Astrocyte (in vitro differentiated cells and primary cell): ENCODE measurements around the gene OR52E6. TPM values are rescaled to one million over a fixed set of nuclear protein-coding genes. Genes with fewer than 3 reads are reported as not detected.

ENCODE experiments used
- DNase-seq: peaks from one replicate; pipeline ENCODE4 v3.0.0-alpha.2; 2010; ENCODE audit warnings: low read depth
- FAIRE-seq: peaks from 2 replicates; lab custom pipeline; 2011; peaks lifted over from hg19 to GRCh38; lab: Jason Lieb, UNC
- H2AFZ ChIP-seq: 2 replicates; pipeline ENCODE4 v1.6.0; 2012; ENCODE audit warnings: low read depth, low read length, inconsistent platforms
- H3K27ac ChIP-seq: 2 replicates; pipeline ENCODE4 v1.5.1; 2011; ENCODE audit warnings: low read depth, low read length, inconsistent platforms
- H3K27me3 ChIP-seq: 2 replicates; pipeline ENCODE4 v1.6.0; 2011; ENCODE audit warnings: low read length, inconsistent platforms; ENCODE audit not compliant: insufficient read depth
- H3K36me3 ChIP-seq: 2 replicates; pipeline ENCODE4 v1.5.1; 2011; ENCODE audit warnings: low read length, inconsistent platforms; ENCODE audit not compliant: insufficient read depth
- H3K4me1 ChIP-seq: 2 replicates; pipeline ENCODE4 v1.5.1; 2011; ENCODE audit warnings: low read length, inconsistent platforms; ENCODE audit not compliant: insufficient read depth
- H3K4me2 ChIP-seq: 2 replicates; pipeline ENCODE4 v1.6.0; 2012; ENCODE audit warnings: low read length, inconsistent platforms
- H3K4me3 ChIP-seq: 2 replicates; pipeline ENCODE4 v1.5.1; 2011; ENCODE audit warnings: low read depth, mild to moderate bottlenecking, low read length, inconsistent platforms; ENCODE audit not compliant: insufficient read depth
- H3K79me2 ChIP-seq: 2 replicates; pipeline ENCODE4 v1.6.0; 2012; ENCODE audit warnings: mild to moderate bottlenecking, low read length, inconsistent platforms; ENCODE audit not compliant: insufficient read depth
- H3K9ac ChIP-seq: 2 replicates; pipeline ENCODE4 v1.6.0; 2012; ENCODE audit warnings: mild to moderate bottlenecking, low read length, inconsistent platforms
- H3K9me3 ChIP-seq: 2 replicates; pipeline ENCODE4 v1.5.1; 2012; ENCODE audit warnings: low read depth, mild to moderate bottlenecking, low read length, inconsistent platforms; ENCODE audit not compliant: insufficient read depth
- H4K20me1 ChIP-seq: 2 replicates; pipeline ENCODE4 v1.6.0; 2012; ENCODE audit warnings: low read length, inconsistent platforms; ENCODE audit not compliant: insufficient read depth
- H3K27ac Mint-ChIP-seq: one replicate; pipeline ENCODE4 v1.8.0; 2021; ENCODE audit warnings: mild to moderate bottlenecking, mixed read lengths; ENCODE audit not compliant: unreplicated experiment
- H3K27me3 Mint-ChIP-seq: one replicate; pipeline ENCODE4 v1.8.0; 2021; ENCODE audit warnings: low read depth, mixed read lengths; ENCODE audit not compliant: unreplicated experiment
- H3K36me3 Mint-ChIP-seq: one replicate; pipeline ENCODE4 v1.8.0; 2021; ENCODE audit warnings: low read depth, mixed read lengths; ENCODE audit not compliant: unreplicated experiment
- H3K4me1 Mint-ChIP-seq: one replicate; pipeline ENCODE4 v1.8.0; 2021; ENCODE audit warnings: low read depth, mixed read lengths; ENCODE audit not compliant: unreplicated experiment
- H3K4me3 Mint-ChIP-seq: one replicate; pipeline ENCODE4 v1.8.0; 2021; ENCODE audit warnings: mild to moderate bottlenecking, moderate library complexity, mixed read lengths; ENCODE audit not compliant: unreplicated experiment
- H3K9me3 Mint-ChIP-seq: one replicate; pipeline ENCODE4 v1.8.0; 2021; ENCODE audit warnings: mild to moderate bottlenecking, mixed read lengths; ENCODE audit not compliant: unreplicated experiment
- EZH2 ChIP-seq: IDR thresholded peaks from 2 replicates; pipeline ENCODE4 v1.6.1; 2012; ENCODE audit warnings: mild to moderate bottlenecking, low read length, inconsistent platforms; ENCODE audit not compliant: insufficient read depth
- total RNA-seq: library from RNA; stranded (reverse); gene quantifications from 2 replicates; pipeline ENCODE4 v1.2.1, GENCODE V29; 2021
- TF ChIP-seq, protein P1 (sequence below): IDR thresholded peaks from 2 replicates; pipeline ENCODE4 v1.5.1; 2011; ENCODE audit warnings: low read depth, mild to moderate bottlenecking, inconsistent platforms, low read length, moderate library complexity; ENCODE audit not compliant: insufficient read depth

Gene OR52E6
- total RNA-seq, 1 donor from 2014 or later = not detected

DNA sequence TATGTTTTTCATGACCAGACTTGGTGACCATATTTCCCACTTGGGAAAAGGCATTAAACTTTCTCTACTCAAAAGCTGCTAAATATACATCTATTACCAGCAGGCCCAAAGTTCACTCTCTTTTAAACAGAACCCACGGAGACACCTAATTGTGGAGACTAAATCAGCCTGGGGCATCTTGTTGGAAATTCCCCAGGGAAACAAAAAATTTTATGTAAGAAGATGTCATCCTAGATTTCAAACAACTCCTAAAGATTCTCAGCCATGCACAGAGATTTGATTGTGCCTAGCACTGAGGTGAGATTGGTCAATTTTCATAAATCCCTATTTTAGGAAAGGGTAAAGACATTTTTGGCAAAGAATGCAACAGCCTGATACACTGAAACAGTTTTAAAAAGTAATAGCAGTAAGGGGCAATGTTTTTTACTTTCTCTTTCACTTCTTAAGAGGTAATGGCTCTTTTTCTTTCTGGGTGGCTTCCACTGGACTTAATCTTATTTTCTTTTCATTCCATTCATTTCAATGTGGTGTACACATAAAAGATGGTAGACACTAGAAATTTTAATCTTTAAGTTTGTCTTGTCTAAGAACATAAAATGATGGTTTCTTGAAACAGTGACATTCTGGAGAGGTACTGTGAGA is 23.3 kb downstream of the OR52E6 start:
- H3K4me1 Mint-ChIP-seq = peaks cover 2% of the 10 kb centered on the region
- H3K9me3 Mint-ChIP-seq = no peaks in the 10 kb centered on the region
- H3K36me3 Mint-ChIP-seq = no peaks in the 10 kb centered on the region
- TF ChIP-seq, protein P1, sequence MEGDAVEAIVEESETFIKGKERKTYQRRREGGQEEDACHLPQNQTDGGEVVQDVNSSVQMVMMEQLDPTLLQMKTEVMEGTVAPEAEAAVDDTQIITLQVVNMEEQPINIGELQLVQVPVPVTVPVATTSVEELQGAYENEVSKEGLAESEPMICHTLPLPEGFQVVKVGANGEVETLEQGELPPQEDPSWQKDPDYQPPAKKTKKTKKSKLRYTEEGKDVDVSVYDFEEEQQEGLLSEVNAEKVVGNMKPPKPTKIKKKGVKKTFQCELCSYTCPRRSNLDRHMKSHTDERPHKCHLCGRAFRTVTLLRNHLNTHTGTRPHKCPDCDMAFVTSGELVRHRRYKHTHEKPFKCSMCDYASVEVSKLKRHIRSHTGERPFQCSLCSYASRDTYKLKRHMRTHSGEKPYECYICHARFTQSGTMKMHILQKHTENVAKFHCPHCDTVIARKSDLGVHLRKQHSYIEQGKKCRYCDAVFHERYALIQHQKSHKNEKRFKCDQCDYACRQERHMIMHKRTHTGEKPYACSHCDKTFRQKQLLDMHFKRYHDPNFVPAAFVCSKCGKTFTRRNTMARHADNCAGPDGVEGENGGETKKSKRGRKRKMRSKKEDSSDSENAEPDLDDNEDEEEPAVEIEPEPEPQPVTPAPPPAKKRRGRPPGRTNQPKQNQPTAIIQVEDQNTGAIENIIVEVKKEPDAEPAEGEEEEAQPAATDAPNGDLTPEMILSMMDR = no peak
- TF ChIP-seq EZH2 = no peak
- Histone ChIP-seq H3K27ac (no peak overlapping the region), H3K9ac (no peak overlapping the region), H3K27me3 (no peaks in the 10 kb centered on the region), H3K79me2 (no peaks in the 10 kb centered on the region), H2AFZ (no peak overlapping the region), H3K4me3 (no peak overlapping the region), H3K36me3 (no peaks in the 10 kb centered on the region), H3K9me3 (no peaks in the 10 kb centered on the region), H3K4me2 (no peak overlapping the region), H4K20me1 (no peaks in the 10 kb centered on the region), H3K4me1 (no peaks in the 10 kb centered on the region)
- H3K27ac Mint-ChIP-seq = no peak overlapping the region
- FAIRE-seq (no peak), DNase-seq (no peak)
- no peaks in the 10 kb centered on the region for H3K27me3 Mint-ChIP-seq
- no peak overlapping the region for H3K4me3 Mint-ChIP-seq

DNA sequence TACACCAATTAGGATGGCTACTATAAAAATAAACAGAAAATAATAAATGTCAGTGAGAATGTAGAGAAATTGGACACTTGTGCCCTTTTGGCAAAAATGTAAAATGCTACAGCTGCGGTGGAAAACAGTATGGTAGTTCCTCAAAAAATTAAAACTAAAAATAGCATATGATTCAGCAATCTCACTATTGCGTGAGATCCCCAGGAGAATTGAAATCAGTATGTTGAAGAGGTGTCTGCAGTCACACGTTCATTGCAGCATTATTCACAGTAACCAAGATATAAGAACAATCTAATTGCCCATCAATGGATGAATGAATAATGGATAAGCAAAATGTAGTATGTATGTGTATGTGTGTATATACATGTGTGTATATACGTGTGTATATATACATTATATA is 26.2 kb downstream of the OR52E6 start:
- H3K4me2 ChIP-seq = no peak overlapping the region
- Mint-ChIP-seq H3K4me1 (peaks cover 2% of the 10 kb centered on the region), H3K27ac (no peak overlapping the region), H3K27me3 (no peaks in the 10 kb centered on the region), H3K36me3 (no peaks in the 10 kb centered on the region), H3K9me3 (no peaks in the 10 kb centered on the region), H3K4me3 (no peak overlapping the region)
- H3K36me3 ChIP-seq = no peaks in the 10 kb centered on the region
- no peak for FAIRE-seq
- no peaks in the 10 kb centered on the region for H3K9me3 ChIP-seq
- no peak overlapping the region for H2AFZ ChIP-seq
- H3K4me3 ChIP-seq = no peak overlapping the region
- no peak overlapping the region for H3K27ac ChIP-seq
- no peaks in the 10 kb centered on the region for H3K27me3 ChIP-seq
- no peak overlapping the region for H3K9ac ChIP-seq
- no peak for DNase-seq
- no peaks in the 10 kb centered on the region for H3K4me1 ChIP-seq
- no peak for TF ChIP-seq EZH2
- TF ChIP-seq, protein P1 = no peak
- no peaks in the 10 kb centered on the region for H3K79me2 ChIP-seq
- H4K20me1 ChIP-seq = no peaks in the 10 kb centered on the region
